Measurements from ENCODE around the gene RAB3GAP1. TPM values are rescaled to one million over a fixed set of nuclear protein-coding genes. Genes with fewer than 3 reads are reported as not detected.

The RAB3GAP1 gene
- polyA plus RNA-seq, 1 donor from 2014 or later: 43.3 TPM

DNA sequence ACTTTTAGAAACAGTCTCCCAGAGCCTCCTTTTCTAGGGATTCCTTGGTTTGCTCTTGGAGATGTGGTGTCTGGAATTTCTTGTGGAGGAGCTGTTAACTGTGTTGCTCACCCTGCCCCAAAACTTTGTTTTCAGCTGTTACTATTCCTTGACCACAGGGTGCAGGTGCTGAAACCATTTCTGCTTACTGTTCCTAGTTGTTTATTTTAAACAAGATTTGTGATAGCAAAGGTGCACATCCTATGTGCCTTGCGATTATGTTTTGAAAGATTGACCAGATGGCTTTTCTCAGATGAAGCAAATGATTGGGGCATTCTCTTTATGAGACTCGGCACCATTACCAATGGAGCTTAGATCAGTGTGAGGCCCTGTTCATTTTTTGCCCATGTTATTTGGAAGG lies 111.2 kb downstream of the RAB3GAP1 start:
- Histone ChIP-seq H3K27ac (ENCODE audit: low read length) (no peak overlapping the region), H3K9ac (ENCODE audit: low read length) (no peak overlapping the region), H3K27me3 (ENCODE audit: insufficient read depth, low read depth, low read length) (no peaks in the 10 kb centered on the region), H2AFZ (ENCODE audit: low read depth, low read length) (no peak overlapping the region), H3K4me2 (ENCODE audit: low read length) (no peak overlapping the region), H4K20me1 (ENCODE audit: insufficient read depth) (no peaks in the 10 kb centered on the region), H3K4me3 (ENCODE audit: low read length) (no peak overlapping the region), H3K36me3 (ENCODE audit: insufficient read depth, low read length) (peaks cover 5% of the 10 kb centered on the region), H3K9me2 (ENCODE audit: insufficient read depth, low read length) (no peaks in the 10 kb centered on the region), H3K79me2 (replicated peaks; ENCODE audit: insufficient read depth, low read length) (no peaks in the 10 kb centered on the region), H3F3A (ENCODE audit: insufficient read depth, low read length, poor library complexity, severe bottlenecking) (peaks cover 3% of the 10 kb centered on the region), H3K9me3 (ENCODE audit: low read length) (no peaks in the 10 kb centered on the region)
- no peak for TF ChIP-seq RAD21 (conservative IDR thresholded peaks at IDR 0.05)

- no peaks in the 10 kb centered on the region for H3K79me2 ChIP-seq (replicated peaks; ENCODE audit: insufficient read depth, low read length)
- H4K20me1 ChIP-seq (ENCODE audit: insufficient read depth): no peaks in the 10 kb centered on the region
- H3K9me3 ChIP-seq (ENCODE audit: low read length): no peaks in the 10 kb centered on the region
- peaks cover 3% of the 10 kb centered on the region for H3F3A ChIP-seq (ENCODE audit: insufficient read depth, low read length, poor library complexity, severe bottlenecking)
- H2AFZ ChIP-seq (ENCODE audit: low read depth, low read length): no peak overlapping the region
- H3K4me3 ChIP-seq (ENCODE audit: low read length): no peak overlapping the region
- TF ChIP-seq EZH2 (IDR thresholded peaks at IDR 0.05; ENCODE audit: borderline replicate concordance, insufficient read depth, low read length, poor library complexity, severe bottlenecking) (no peak), RAD21 (conservative IDR thresholded peaks at IDR 0.05) (no peak), TAF1 (IDR thresholded peaks at IDR 0.05; ENCODE audit: low read depth) (no peak), CTCF (IDR thresholded peaks at IDR 0.05; ENCODE audit: poor library complexity, severe bottlenecking) (no peak), MXI1 (conservative IDR thresholded peaks at IDR 0.05; ENCODE audit: poor library complexity, severe bottlenecking) (no peak), REST (IDR thresholded peaks at IDR 0.05; ENCODE audit: borderline replicate concordance) (no peak), SMC3 (conservative IDR thresholded peaks at IDR 0.05; ENCODE audit: poor library complexity) (no peak)
- H3K36me3 ChIP-seq (ENCODE audit: insufficient read depth, low read length): peaks cover 9% of the 10 kb centered on the region
- H3K9me2 ChIP-seq (ENCODE audit: insufficient read depth, low read length): no peaks in the 10 kb centered on the region
- H3K4me2 ChIP-seq (ENCODE audit: low read length): no peak overlapping the region
- no peak overlapping the region for H3K9ac ChIP-seq (ENCODE audit: low read length)
- H3K27me3 ChIP-seq (ENCODE audit: insufficient read depth, low read depth, low read length): no peaks in the 10 kb centered on the region
- H3K27ac ChIP-seq (ENCODE audit: low read length): no peak overlapping the region
Observed at GRCh38 chr2:135163901-135164300, 111.8 kb downstream of the RAB3GAP1 start.

GRCh38 chr2:135164431-135164830 lies 112.3 kb downstream of the RAB3GAP1 start:
- Histone ChIP-seq H3K4me2 (ENCODE audit: low read length) (no peak overlapping the region), H3K27me3 (ENCODE audit: insufficient read depth, low read depth, low read length) (no peaks in the 10 kb centered on the region), H3K9me2 (ENCODE audit: insufficient read depth, low read length) (no peaks in the 10 kb centered on the region), H3K27ac (ENCODE audit: low read length) (no peak overlapping the region), H4K20me1 (ENCODE audit: insufficient read depth) (no peaks in the 10 kb centered on the region), H3K79me2 (replicated peaks; ENCODE audit: insufficient read depth, low read length) (no peaks in the 10 kb centered on the region), H3K4me3 (ENCODE audit: low read length) (no peak overlapping the region), H3K36me3 (ENCODE audit: insufficient read depth, low read length) (peaks cover 10% of the 10 kb centered on the region), H3K9ac (ENCODE audit: low read length) (no peak overlapping the region), H3K9me3 (ENCODE audit: low read length) (no peaks in the 10 kb centered on the region), H3F3A (ENCODE audit: insufficient read depth, low read length, poor library complexity, severe bottlenecking) (peaks cover 3% of the 10 kb centered on the region), H2AFZ (ENCODE audit: low read depth, low read length) (no peak overlapping the region)
- TF ChIP-seq CTCF (IDR thresholded peaks at IDR 0.05; ENCODE audit: poor library complexity, severe bottlenecking): no peak
- TF ChIP-seq RAD21 (conservative IDR thresholded peaks at IDR 0.05): no peak
- no peak for TF ChIP-seq EP300 (conservative IDR thresholded peaks at IDR 0.05; ENCODE audit: poor library complexity, severe bottlenecking)
- no peak for TF ChIP-seq TAF1 (IDR thresholded peaks at IDR 0.05; ENCODE audit: low read depth)
- TF ChIP-seq REST (IDR thresholded peaks at IDR 0.05; ENCODE audit: borderline replicate concordance): no peak

Measured in neural cell (in vitro differentiated cells).